Liver (tissue), 3 donors: ENCODE results near the gene SLITRK3.

Experiments used
- CTCF ChIP-seq: fragments of 150-350 bp; IDR thresholded peaks from 2 replicates; pipeline ENCODE4 v1.5.1; 2017; ENCODE audit warnings: improper control_type of control experiment, low read depth, low read length; ENCODE audit not compliant: missing input control
- EGR1 ChIP-seq, 2 donors: IDR thresholded peaks; 2 replicates each; pipeline ENCODE4 v1.6.1; 2016 to 2018; ENCODE audit warnings: antibody characterized with exemption in 2 of 2, low read depth in 2 of 2
- RAD21 ChIP-seq, 2 donors: IDR thresholded peaks; 2 replicates each; pipeline ENCODE4 v1.6.1; 2016; ENCODE audit warnings: antibody characterized with exemption in 2 of 2, mild to moderate bottlenecking in 2 of 2
- TAF1 ChIP-seq: conservative IDR thresholded peaks from 2 replicates; pipeline ENCODE4 v1.6.1; 2016; ENCODE audit warnings: antibody characterized with exemption, mild to moderate bottlenecking
- donor health status: healthy.
- donor health status: healthy.

GRCh38 chr3:165159760-165160421, 36.3 kb downstream of the SLITRK3 start:
- TF ChIP-seq EGR1 (IDR thresholded peaks at IDR 0.05; ENCODE audit: low read depth in 2 of 2) (no peak), CTCF (no peak), TAF1 (no peak), RAD21 (IDR thresholded peaks at IDR 0.05) (no peak)
